ENCODE measurements around the gene FAM111A.

FAM111A gene

GRCh38 chr11:59181746-59182456 lies 39.2 kb downstream of the FAM111A start:
- DNase-seq, result no peak

- no peak for DNase-seq
These were observed 39.9 kb downstream of the FAM111A start for GRCh38 chr11:59182457-59183151.

- no peak for DNase-seq
These were observed 41.1 kb downstream of the FAM111A start for GRCh38 chr11:59183771-59184170.

- DNase-seq, result no peak
These were observed 42.2 kb downstream of the FAM111A start for GRCh38 chr11:59184691-59185339.

- DNase-seq, result no peak
These were observed 42.8 kb downstream of the FAM111A start for GRCh38 chr11:59185386-59185945.

GRCh38 chr11:59186130-59186594 lies 43.5 kb downstream of the FAM111A start:
- peak; percentile 45 for DNase-seq

- no peak for DNase-seq
These were observed 44.4 kb downstream of the FAM111A start for GRCh38 chr11:59187035-59187434.

GRCh38 chr11:59187587-59187986 lies 44.9 kb downstream of the FAM111A start:
- no peak for DNase-seq

GRCh38 chr11:59188954-59189353 lies 46.3 kb downstream of the FAM111A start:
- DNase-seq, result no peak

- DNase-seq, result no peak
These were observed 47.3 kb downstream of the FAM111A start for GRCh38 chr11:59189986-59190385.

- no peak for DNase-seq
These were observed 48.4 kb downstream of the FAM111A start for GRCh38 chr11:59191095-59191494.

GRCh38 chr11:59191890-59192289 lies 49.2 kb downstream of the FAM111A start:
- no peak for DNase-seq

- DNase-seq, result no peak
These were observed 49.9 kb downstream of the FAM111A start for GRCh38 chr11:59192446-59193020.

GRCh38 chr11:59193587-59194130 lies 51.0 kb downstream of the FAM111A start:
- no peak for DNase-seq

- no peak for DNase-seq
These were observed 52.9 kb downstream of the FAM111A start for GRCh38 chr11:59195586-59195985.

- no peak for DNase-seq
These were observed 54.1 kb downstream of the FAM111A start for GRCh38 chr11:59196777-59197176.

GRCh38 chr11:59197991-59198390 lies 55.3 kb downstream of the FAM111A start:
- no peak for DNase-seq

GRCh38 chr11:59198726-59199125 lies 56.1 kb downstream of the FAM111A start:
- no peak for DNase-seq

GRCh38 chr11:59199546-59200422 lies 57.1 kb downstream of the FAM111A start:
- no peak for DNase-seq

- DNase-seq, result no peak
These were observed 57.7 kb downstream of the FAM111A start for GRCh38 chr11:59200423-59200746.

GRCh38 chr11:59201353-59201752 lies 58.7 kb downstream of the FAM111A start:
- no peak for DNase-seq
